B cell (primary cell): ENCODE results near the gene ROR2. TPM values are rescaled to one million over a fixed set of nuclear protein-coding genes. Genes with fewer than 3 reads are reported as not detected.

ENCODE experiments used
- ATAC-seq: fragments of 200-7000 bp; cut with Tn5 transposase; one replicate; pipeline ENCODE4 v1.10.0; 2021; ENCODE audit warnings: low read depth, mild to moderate bottlenecking, moderate number of reproducible peaks, moderate library complexity
- CTCF ChIA-PET: fragments of 350-600 bp; sonication (Branson Sonifier 250); formaldehyde crosslinking; loops from one replicate; lab custom pipeline; 2021; ENCODE audit warnings: antibody characterized with exemption, inconsistent platforms; lab: Charles Lee
- POLR2A ChIA-PET: fragments of 350-600 bp; sonication (Branson Sonifier 250); formaldehyde crosslinking; loops from one replicate; lab custom pipeline; 2021; ENCODE audit warnings: antibody characterized with exemption; lab: Charles Lee
- DNase-seq: peaks from one replicate; pipeline ENCODE4 v3.0.0; 2013
- H2AFZ ChIP-seq: 2 replicates; pipeline ENCODE4 v1.6.1; 2012; ENCODE audit warnings: mild to moderate bottlenecking, low read depth, low read length; ENCODE audit not compliant: insufficient read depth, poor library complexity, severe bottlenecking
- H3K27ac ChIP-seq, 2 donors: 1 replicate in 1 of 2; 2 replicates in 1 of 2; pipeline ENCODE4 v1.5.1; 2012 to 2013; ENCODE audit warnings: low read length in 2 of 2, mild to moderate bottlenecking in 2 of 2, moderate library complexity in 1 of 2
- H3K27me3 ChIP-seq, 4 experiments: fragments of 200-600 bp in 1 of 4; sonication (generic) in 1 of 4; replicated peaks in 1 of 4; 1 replicate in 2 of 4; 2 replicates in 2 of 4; pipeline versions ENCODE4 v1.6.1 to v1.7.0; 2013 to 2016; ENCODE audit warnings: low read length in 3 of 4, mild to moderate bottlenecking in 2 of 4, mixed read lengths in 1 of 4, moderate library complexity in 1 of 4; ENCODE audit not compliant: insufficient read depth in 4 of 4, control insufficient read depth in 3 of 4; ENCODE audit errors: control extremely low read depth in 1 of 4
- H3K36me3 ChIP-seq, 2 experiments: replicated peaks in 1 of 2; 1 replicate in 1 of 2; 2 replicates in 1 of 2; pipeline versions ENCODE4 v1.6.1 to v1.7.1; 2013; ENCODE audit warnings: low read length in 1 of 2; ENCODE audit not compliant: insufficient read depth in 2 of 2, control insufficient read depth in 1 of 2; ENCODE audit errors: control extremely low read depth in 1 of 2, extremely low read depth in 1 of 2
- H3K4me1 ChIP-seq, 2 donors: fragments of 200-600 bp in 1 of 2; sonication (generic) in 1 of 2; 1 replicate in 1 of 2; 2 replicates in 1 of 2; pipeline versions ENCODE4 v1.5.1 to v1.6.1; 2013 to 2017; ENCODE audit warnings: low read length in 2 of 2; ENCODE audit not compliant: control insufficient read depth in 2 of 2, insufficient read depth in 2 of 2
- H3K4me2 ChIP-seq: replicated peaks from 2 replicates; pipeline ENCODE3; 2012; ENCODE audit warnings: mild to moderate bottlenecking, low read depth, low read length; ENCODE audit not compliant: poor library complexity, severe bottlenecking
- H3K4me3 ChIP-seq, 5 experiments: fragments of 200-600 bp in 1 of 5; sonication (generic) in 1 of 5; 1 replicate in 3 of 5; 2 replicates in 2 of 5; pipeline versions ENCODE4 v1.5.1 to v1.7.0; 2011 to 2016; ENCODE audit warnings: low read length in 4 of 5, mild to moderate bottlenecking in 4 of 5, low read depth in 2 of 5, control low read depth in 1 of 5, moderate library complexity in 1 of 5; ENCODE audit not compliant: insufficient read depth in 1 of 5; ENCODE audit errors: control extremely low read depth in 1 of 5, extremely low read depth in 1 of 5
- H3K79me2 ChIP-seq: fragments of 200-600 bp; sonication (generic); one replicate; pipeline ENCODE4 v1.6.0; 2016; ENCODE audit warnings: low read length; ENCODE audit not compliant: control insufficient read depth, insufficient read depth
- H3K9ac ChIP-seq: fragments of 200-600 bp; sonication (generic); 2 replicates; pipeline ENCODE4 v1.6.1; 2017; ENCODE audit warnings: mild to moderate bottlenecking, low read length, moderate library complexity
- H3K9me3 ChIP-seq, 3 donors: one replicate each; pipeline versions ENCODE4 v1.6.1 to v1.7.1; 2013; ENCODE audit warnings: low read length in 2 of 3; ENCODE audit not compliant: control insufficient read depth in 2 of 3, insufficient read depth in 1 of 3; ENCODE audit errors: control extremely low read depth in 1 of 3
- H4K20me1 ChIP-seq: 2 replicates; pipeline ENCODE4 v1.6.0; 2012; ENCODE audit warnings: mild to moderate bottlenecking, low read length; ENCODE audit not compliant: insufficient read depth, control insufficient read depth, poor library complexity, severe bottlenecking
- H3K27ac Mint-ChIP-seq: one replicate; pipeline ENCODE4 v1.8.0; 2021; ENCODE audit warnings: mixed read lengths
- H3K27me3 Mint-ChIP-seq: one replicate; pipeline ENCODE4 v1.8.0; 2021; ENCODE audit warnings: mixed read lengths
- H3K4me1 Mint-ChIP-seq: one replicate; pipeline ENCODE4 v1.8.0; 2021; ENCODE audit warnings: mixed read lengths
- H3K4me3 Mint-ChIP-seq: one replicate; pipeline ENCODE4 v1.8.0; 2021; ENCODE audit warnings: mixed read lengths
- H3K9me3 Mint-ChIP-seq: one replicate; pipeline ENCODE4 v1.8.0; 2022; ENCODE audit warnings: mixed read lengths; ENCODE audit not compliant: insufficient read depth
- CTCF ChIP-seq: fragments of 200-600 bp; IDR thresholded peaks from one replicate; pipeline ENCODE4 v1.8.0; 2022; ENCODE audit warnings: antibody characterized with exemption, mild to moderate bottlenecking
- EZH2 ChIP-seq: IDR thresholded peaks from 2 replicates; pipeline ENCODE4 v1.6.1; 2012; ENCODE audit warnings: borderline replicate concordance, low read depth, mild to moderate bottlenecking, moderate library complexity, low read length; ENCODE audit not compliant: insufficient read depth, poor library complexity, severe bottlenecking
- WGBS: methylation state at CpG from one replicate; pipeline ENCODE4 v1.1.5; 2013; ENCODE audit warnings: missing lambda C conversion rate; ENCODE audit not compliant: insufficient coverage; 5-methylcytosine and 5-hydroxymethylcytosine counted together
- intact Hi-C: fragments of 100-400 bp; cut with micrococcal nuclease; formaldehyde crosslinking; loops from one replicate; pipeline ENCODE4 v1.10.0; 2022
- polyA plus RNA-seq: library from polyadenylated mRNA; depleted of rRNA; stranded (reverse); fragments of >200 nt; gene quantifications from 2 replicates; pipeline ENCODE4 v1.2.3, GENCODE V29; 2012
- total RNA-seq, 2 donors: library from RNA; stranded (reverse); fragments of 120-200 nt in 1 of 2; gene quantifications; 1 replicate in 1 of 2; 2 replicates in 1 of 2; pipeline versions ENCODE4 v1.2.3 to v1.2.4, GENCODE V29; 2013 to 2022

The ROR2 gene
- total and polyA plus RNA-seq, 2 donors (not counting 1 experiment from before 2014, with no cell fraction given): 0.21 to 0.49 TPM

GRCh38 chr9:91813176-91813795 is 136.7 kb downstream of the ROR2 start:
- TF ChIP-seq CTCF: no peak
- no peaks in the 10 kb centered on the region for H3K27me3 ChIP-seq
- Mint-ChIP-seq H3K4me1 (no peaks in the 10 kb centered on the region), H3K4me3 (no peak overlapping the region), H3K9me3 (no peaks in the 10 kb centered on the region), H3K27ac (no peak overlapping the region), H3K27me3 (no peaks in the 10 kb centered on the region)
- H3K4me1 ChIP-seq: no peaks in the 10 kb centered on the region
- POLR2A ChIA-PET: no interaction called here
- DNase-seq: no peak
- ATAC-seq: no peak
- H3K9ac ChIP-seq: no peak overlapping the region
- H2AFZ ChIP-seq: no peak overlapping the region
- H3K36me3 ChIP-seq: no peaks in the 10 kb centered on the region
- CTCF ChIA-PET: no interaction called here
- no peaks in the 10 kb centered on the region for H3K79me2 ChIP-seq
- no peak overlapping the region for H3K4me3 ChIP-seq
- 93% methylated on average over 8 of the region's 11 CpGs for WGBS
- no peak overlapping the region for H3K27ac ChIP-seq
- no peaks in the 10 kb centered on the region for H4K20me1 ChIP-seq
- H3K4me2 ChIP-seq: no peak overlapping the region
- no peaks in the 10 kb centered on the region for H3K9me3 ChIP-seq
- intact Hi-C loops: no loop called here

GRCh38 chr9:91812191-91812590 is 137.8 kb downstream of the ROR2 start:
- Mint-ChIP-seq H3K27ac (no peak overlapping the region), H3K9me3 (no peaks in the 10 kb centered on the region), H3K4me3 (no peak overlapping the region), H3K27me3 (no peaks in the 10 kb centered on the region), H3K4me1 (no peaks in the 10 kb centered on the region)
- Histone ChIP-seq H3K27ac (no peak overlapping the region), H3K27me3 (no peaks in the 10 kb centered on the region), H3K36me3 (no peaks in the 10 kb centered on the region), H3K4me2 (no peak overlapping the region), H3K9me3 (no peaks in the 10 kb centered on the region), H3K9ac (no peak overlapping the region), H3K79me2 (no peaks in the 10 kb centered on the region), H3K4me3 (no peak overlapping the region), H4K20me1 (no peaks in the 10 kb centered on the region), H3K4me1 (no peaks in the 10 kb centered on the region), H2AFZ (no peak overlapping the region)
- ATAC-seq (no peak), DNase-seq (no peak)
- intact Hi-C loops: no loop called here
- ChIA-PET CTCF (no interaction called here), POLR2A (no interaction called here)
- TF ChIP-seq CTCF (no peak), EZH2 (no peak)
- WGBS: 80% methylated on average over 1 of the region's 14 CpGs
